OCI-LY7 (cell line): Measurements from ENCODE around the gene WASF3. TPM values are rescaled to one million over a fixed set of nuclear protein-coding genes. Genes with fewer than 3 reads are reported as not detected.

Experiments
- BruUV-seq: library from RNA; stranded (reverse); fragments of 400-500 nt; replicated peaks from 2 replicates; lab custom pipeline; 2021; lab: Mats Ljungman, UMichigan
- CTCF ChIA-PET: fragments of 300-600 bp; sonication (Branson Sonifier 250); formaldehyde crosslinking; loops from one replicate; lab custom pipeline; 2022; ENCODE audit warnings: antibody characterized with exemption; ENCODE audit not compliant: unreplicated experiment; lab: Charles Lee
- POLR2A ChIA-PET: fragments of 300-600 bp; sonication (Branson Sonifier 250); formaldehyde crosslinking; loops from one replicate; lab custom pipeline; 2022; ENCODE audit warnings: antibody characterized with exemption; lab: Charles Lee
- DNase-seq: peaks from one replicate; pipeline ENCODE4 v3.0.0-alpha.2; 2015; ENCODE audit warnings: low spot score
- H2AFZ ChIP-seq: fragments of 200-600 bp; sonication (generic), shearing (Covaris generic); 2 replicates; pipeline ENCODE4 v1.6.1; 2014; ENCODE audit warnings: mild to moderate bottlenecking, antibody characterized with exemption, low read length, moderate library complexity
- H3K27ac ChIP-seq: fragments of 200-600 bp; sonication (generic); 2 replicates; pipeline ENCODE4 v1.5.1; 2014; ENCODE audit warnings: mixed run types, low read depth, mild to moderate bottlenecking, moderate library complexity, low read length, inconsistent platforms; ENCODE audit not compliant: poor library complexity, severe bottlenecking
- H3K36me3 ChIP-seq: fragments of 200-600 bp; sonication (generic); 2 replicates; pipeline ENCODE4 v1.6.1; 2014; ENCODE audit warnings: mild to moderate bottlenecking, antibody characterized with exemption, low read length, moderate library complexity, mixed read lengths; ENCODE audit not compliant: insufficient read depth
- H3K4me1 ChIP-seq: fragments of 200-600 bp; sonication (generic); 2 replicates; pipeline ENCODE4 v1.5.1; 2014; ENCODE audit warnings: mild to moderate bottlenecking, low read length; ENCODE audit not compliant: insufficient read depth, poor library complexity, severe bottlenecking
- H3K4me2 ChIP-seq: fragments of 200-600 bp; sonication (generic); 2 replicates; pipeline ENCODE4 v1.6.1; 2014; ENCODE audit warnings: mild to moderate bottlenecking, low read length
- H3K4me3 ChIP-seq: fragments of 200-600 bp; sonication (generic); 2 replicates; pipeline ENCODE4 v1.5.1; 2014; ENCODE audit warnings: mild to moderate bottlenecking, low read depth, low read length; ENCODE audit not compliant: poor library complexity, severe bottlenecking
- H3K79me2 ChIP-seq: fragments of 200-600 bp; sonication (generic); 2 replicates; pipeline ENCODE4 v1.6.1; 2016; ENCODE audit warnings: low read depth, mild to moderate bottlenecking, low read length, moderate library complexity, mixed read lengths; ENCODE audit not compliant: insufficient read depth
- H3K9me2 ChIP-seq: fragments of 200-600 bp; sonication (generic); 2 replicates; pipeline ENCODE4 v1.6.1; 2016; ENCODE audit warnings: mild to moderate bottlenecking, low read length, mixed read lengths; ENCODE audit not compliant: insufficient read depth
- H3K9me3 ChIP-seq: fragments of 200-600 bp; sonication (generic); 2 replicates; pipeline ENCODE4 v1.6.1; 2014; ENCODE audit warnings: mild to moderate bottlenecking, mixed run types, low read length, mixed read lengths
- H4K20me1 ChIP-seq: fragments of 200-600 bp; sonication (generic); 2 replicates; pipeline ENCODE4 v1.6.1; 2014; ENCODE audit warnings: mild to moderate bottlenecking, antibody characterized with exemption, low read length, moderate library complexity, mixed read lengths; ENCODE audit not compliant: insufficient read depth
- CTCF ChIP-seq: fragments of 200-600 bp; sonication (generic); conservative IDR thresholded peaks from 2 replicates; pipeline ENCODE4 v1.5.1; 2014; ENCODE audit warnings: mild to moderate bottlenecking, antibody characterized with exemption, low read length, moderate library complexity, mixed read lengths
- EZH2phosphoT487 ChIP-seq: fragments of 200-600 bp; sonication (generic); IDR thresholded peaks from 2 replicates; pipeline ENCODE4 v1.6.1; 2018; ENCODE audit warnings: low read depth, borderline replicate concordance, mild to moderate bottlenecking, mixed run types, antibody characterized with exemption, low read length, moderate library complexity, mixed read lengths
- intact Hi-C: fragments of 100-400 bp; cut with micrococcal nuclease; formaldehyde crosslinking; loops from one replicate; pipeline ENCODE4 v1.10.0; 2022; ENCODE audit not compliant: unreplicated experiment
- total RNA-seq, 2 experiments: library from RNA; depleted of rRNA in 1 of 2; stranded (reverse); fragments of >200 nt in 1 of 2; shearing (Covaris generic) in 1 of 2; gene quantifications; 2 replicates each; pipeline ENCODE4 v1.2.3, GENCODE V29; 2014 to 2022

WASF3 gene
- total RNA-seq, 2 experiments from 2014 or later = 0.17 to 0.19 TPM

GRCh38 chr13:26528527-26528926, 29.0 kb upstream of the WASF3 start:
- BruUV-seq = no TSS peak
- H3K9me2 ChIP-seq = no peaks in the 10 kb centered on the region
- no peak for DNase-seq
- no peak overlapping the region for H3K4me3 ChIP-seq
- H3K4me2 ChIP-seq = no peak overlapping the region
- H3K36me3 ChIP-seq = no peaks in the 10 kb centered on the region
- no peaks in the 10 kb centered on the region for H3K4me1 ChIP-seq
- CTCF ChIA-PET = no interaction called here
- H3K79me2 ChIP-seq = no peaks in the 10 kb centered on the region
- no peak overlapping the region for H3K27ac ChIP-seq
- intact Hi-C loops = no loop called here
- H3K9me3 ChIP-seq = no peaks in the 10 kb centered on the region
- POLR2A ChIA-PET = no interaction called here
- H2AFZ ChIP-seq = no peak overlapping the region
- H4K20me1 ChIP-seq = no peaks in the 10 kb centered on the region
- TF ChIP-seq EZH2phosphoT487 (no peak), CTCF (no peak)

GRCh38 chr13:26529441-26529840, 28.0 kb upstream of the WASF3 start:
- no peak overlapping the region for H3K4me3 ChIP-seq
- H3K4me1 ChIP-seq = no peaks in the 10 kb centered on the region
- peak; percentile 24 for DNase-seq
- no peaks in the 10 kb centered on the region for H3K9me2 ChIP-seq
- POLR2A ChIA-PET = no interaction called here
- no peaks in the 10 kb centered on the region for H3K79me2 ChIP-seq
- TF ChIP-seq CTCF (no peak), EZH2phosphoT487 (no peak)
- H4K20me1 ChIP-seq = no peaks in the 10 kb centered on the region
- CTCF ChIA-PET = no interaction called here
- no TSS peak for BruUV-seq
- H3K36me3 ChIP-seq = no peaks in the 10 kb centered on the region
- no peaks in the 10 kb centered on the region for H3K9me3 ChIP-seq
- intact Hi-C loops = no loop called here
- H2AFZ ChIP-seq = no peak overlapping the region
- H3K27ac ChIP-seq = no peak overlapping the region
- no peak overlapping the region for H3K4me2 ChIP-seq

- H3K4me3 ChIP-seq = no peak overlapping the region
- no peaks in the 10 kb centered on the region for H3K79me2 ChIP-seq
- no peak overlapping the region for H2AFZ ChIP-seq
- no peaks in the 10 kb centered on the region for H3K4me1 ChIP-seq
- no peaks in the 10 kb centered on the region for H3K36me3 ChIP-seq
- CTCF ChIA-PET = no interaction called here
- intact Hi-C loops = no loop called here
- no peaks in the 10 kb centered on the region for H4K20me1 ChIP-seq
- no peaks in the 10 kb centered on the region for H3K9me2 ChIP-seq
- H3K27ac ChIP-seq = no peak overlapping the region
- POLR2A ChIA-PET = no interaction called here
- no peak for TF ChIP-seq EZH2phosphoT487
- no peak for TF ChIP-seq CTCF
- no peak for DNase-seq
- H3K4me2 ChIP-seq = no peak overlapping the region
- no TSS peak for BruUV-seq
- no peaks in the 10 kb centered on the region for H3K9me3 ChIP-seq
Observed at GRCh38 chr13:26531742-26532141, 25.7 kb upstream of the WASF3 start.
